HG02885 (cell line): ENCODE measurements around the gene CMA1.
"Not testable (repeated sequence)": the region's sequence is repeated elsewhere in the genome, so short reads cannot be mapped to it uniquely, and the experiment has no call there.

Source experiments
- ATAC-seq: cut with Tn5 transposase; IDR thresholded peaks from one replicate; pipeline ENCODE4 v1.9.1; 2021; ENCODE audit warnings: mild to moderate bottlenecking; ENCODE audit not compliant: unreplicated experiment, poor library complexity

The CMA1 gene

GRCh38 chr14:24473211-24473610 is 34.9 kb downstream of the CMA1 start:
- ATAC-seq: no peak

GRCh38 chr14:24470450-24470849 is 37.6 kb downstream of the CMA1 start:
- not testable (repeated sequence) for ATAC-seq

- no peak for ATAC-seq
These were observed 42.3 kb downstream of the CMA1 start for GRCh38 chr14:24465805-24466204.

- no peak for ATAC-seq
These were observed 42.7 kb downstream of the CMA1 start for GRCh38 chr14:24465368-24465767.

- ATAC-seq: no peak
These were observed 43.9 kb downstream of the CMA1 start for GRCh38 chr14:24463884-24464785.

GRCh38 chr14:24463017-24463883 is 44.8 kb downstream of the CMA1 start:
- ATAC-seq: no peak

- no peak for ATAC-seq
These were observed 46.7 kb downstream of the CMA1 start for GRCh38 chr14:24461336-24461735.

- ATAC-seq: no peak
These were observed 48.7 kb downstream of the CMA1 start for GRCh38 chr14:24459331-24459730.

GRCh38 chr14:24458736-24459135 is 49.3 kb downstream of the CMA1 start:
- no peak for ATAC-seq

- ATAC-seq: no peak
These were observed 51.1 kb downstream of the CMA1 start for GRCh38 chr14:24456980-24457379.
